Activated CD8-positive, alpha-beta T cell treated with anti-CD3 and anti-CD28 coated beads for 36 hours (primary cell): ENCODE results near the gene PCDHB9. TPM values are rescaled to one million over a fixed set of nuclear protein-coding genes. Genes with fewer than 3 reads are reported as not detected.

Experiments
- total RNA-seq, 2 experiments: library from RNA; stranded (reverse); gene quantifications; one replicate each; pipeline ENCODE4 v1.2.3, GENCODE V29; 2021

Gene PCDHB9
- total RNA-seq, 2 experiments from 2014 or later: not detected

Other genes starting within 250 kb of the PCDHB9 start
- gene PCDHAC2, start 220.7 kb upstream of the PCDHB9 start, total RNA-seq: not detected
- gene PCDHB1, start 135.8 kb upstream of the PCDHB9 start, total RNA-seq: not detected
- not detected for gene PCDHB2, start 92.5 kb upstream of the PCDHB9 start, total RNA-seq
- not detected for gene PCDHB3, start 86.7 kb upstream of the PCDHB9 start, total RNA-seq
- gene PCDHB4, start 65.3 kb upstream of the PCDHB9 start, total RNA-seq: not detected
- gene PCDHB5, start 52.0 kb upstream of the PCDHB9 start, total RNA-seq: not detected
- not detected for gene PCDHB6, start 37.1 kb upstream of the PCDHB9 start, total RNA-seq
- gene PCDHB7, start 14.5 kb upstream of the PCDHB9 start, total RNA-seq: not detected
- not detected for gene PCDHB8, start 9.4 kb upstream of the PCDHB9 start, total RNA-seq
- gene PCDHB16, start 4.8 kb upstream of the PCDHB9 start, total RNA-seq: not detected
- gene PCDHB10, start 5.2 kb downstream of the PCDHB9 start, total RNA-seq: not detected
- not detected for gene PCDHB11, start 12.5 kb downstream of the PCDHB9 start, total RNA-seq
- gene PCDHB12, start 21.6 kb downstream of the PCDHB9 start, total RNA-seq: not detected
- not detected for gene PCDHB13, start 26.8 kb downstream of the PCDHB9 start, total RNA-seq
- gene PCDHB14, start 36.2 kb downstream of the PCDHB9 start, total RNA-seq: not detected
- not detected for gene PCDHB15, start 58.2 kb downstream of the PCDHB9 start, total RNA-seq
- gene SLC25A2, start 116.9 kb downstream of the PCDHB9 start, total RNA-seq: under 1 TPM in 1 of 2 experiments, not detected in 1; 0.25 TPM
- gene TAF7, start 133.6 kb downstream of the PCDHB9 start, total RNA-seq: 10 to 100 TPM; 56.2 to 58.1 TPM
- gene PCDHGA1, start 143.4 kb downstream of the PCDHB9 start, total RNA-seq: under 1 TPM in 1 of 2 experiments, not detected in 1; 0.07 TPM
- not detected for gene PCDHGA2, start 151.6 kb downstream of the PCDHB9 start, total RNA-seq
- gene PCDHGA3, start 156.7 kb downstream of the PCDHB9 start, total RNA-seq: not detected
- gene PCDHGB1, start 162.9 kb downstream of the PCDHB9 start, total RNA-seq: not detected
- gene PCDHGA4, start 167.9 kb downstream of the PCDHB9 start, total RNA-seq: not detected
- under 1 TPM; 0.11 to 0.14 TPM for gene PCDHGB2, start 172.8 kb downstream of the PCDHB9 start, total RNA-seq
- not detected for gene PCDHGA5, start 177.0 kb downstream of the PCDHB9 start, total RNA-seq
- under 1 TPM; 0.07 to 0.16 TPM for gene PCDHGB3, start 183.1 kb downstream of the PCDHB9 start, total RNA-seq
- not detected for gene PCDHGA6, start 186.7 kb downstream of the PCDHB9 start, total RNA-seq
- not detected for gene PCDHGA7, start 195.6 kb downstream of the PCDHB9 start, total RNA-seq
- not detected for gene PCDHGB4, start 200.5 kb downstream of the PCDHB9 start, total RNA-seq
- not detected for gene PCDHGA8, start 205.5 kb downstream of the PCDHB9 start, total RNA-seq
- under 1 TPM in 1 of 2 experiments, not detected in 1; 0.11 TPM for gene PCDHGB5, start 210.8 kb downstream of the PCDHB9 start, total RNA-seq
- gene PCDHGA9, start 215.6 kb downstream of the PCDHB9 start, total RNA-seq: under 1 TPM in 1 of 2 experiments, not detected in 1; 0.09 TPM
- under 1 TPM in 1 of 2 experiments, not detected in 1; 0.09 TPM for gene PCDHGB6, start 220.9 kb downstream of the PCDHB9 start, total RNA-seq
- gene PCDHGA10, start 225.8 kb downstream of the PCDHB9 start, total RNA-seq: not detected
- not detected for gene PCDHGB7, start 230.5 kb downstream of the PCDHB9 start, total RNA-seq
- gene PCDHGA11, start 233.9 kb downstream of the PCDHB9 start, total RNA-seq: not detected
- gene PCDHGA12, start 243.3 kb downstream of the PCDHB9 start, total RNA-seq: not detected